Thoracic aorta (tissue), 2 donors: ENCODE data around the gene L1CAM. TPM values are rescaled to one million over a fixed set of nuclear protein-coding genes. Genes with fewer than 3 reads are reported as not detected.

Experiments
- ATAC-seq: fragments of 150-250 bp; one replicate; pipeline ENCODE4 v1.8.0; 2017; ENCODE audit warnings: low read depth; ENCODE audit not compliant: insufficient number of reproducible peaks, low FRiP score
- DNase-seq: peaks from one replicate; pipeline ENCODE4 v3.0.0-alpha.2; 2020; ENCODE audit warnings: low spot score
- H3K27ac ChIP-seq, 2 donors: fragments of 200-600 bp; sonication (generic); 1 replicate in 1 of 2; 2 replicates in 1 of 2; pipeline ENCODE4 v1.5.1; 2016; ENCODE audit warnings: mild to moderate bottlenecking in 2 of 2, moderate library complexity in 2 of 2
- H3K27me3 ChIP-seq: fragments of 200-600 bp; sonication (generic); replicated peaks from 2 replicates; pipeline ENCODE4 v1.6.0; 2016; ENCODE audit warnings: mild to moderate bottlenecking; ENCODE audit not compliant: insufficient read depth
- H3K36me3 ChIP-seq: fragments of 200-600 bp; sonication (generic); one replicate; pipeline ENCODE4 v1.5.1; 2016
- H3K4me1 ChIP-seq, 2 donors: fragments of 200-600 bp; sonication (generic); 1 replicate in 1 of 2; 2 replicates in 1 of 2; pipeline versions ENCODE4 v1.5.1 to v1.6.0; 2016; ENCODE audit warnings: low read depth in 2 of 2, mild to moderate bottlenecking in 1 of 2; ENCODE audit not compliant: control insufficient read depth in 1 of 2
- H3K4me3 ChIP-seq: fragments of 200-600 bp; sonication (generic); 2 replicates; pipeline ENCODE4 v1.5.1; 2016; ENCODE audit warnings: mild to moderate bottlenecking
- H3K9me3 ChIP-seq: fragments of 200-600 bp; sonication (generic); 2 replicates; pipeline ENCODE4 v1.5.1; 2016
- total RNA-seq, 2 donors: library from RNA; depleted of rRNA; stranded (reverse); fragments of >200 nt; gene quantifications; one replicate each; pipeline versions ENCODE4 v1.1.0 to v1.2.3, GENCODE V29; 2016
- TF ChIP-seq, protein P1 (sequence below): fragments of 200-600 bp; sonication (generic); IDR thresholded peaks from one replicate; pipeline ENCODE4 v1.5.1; 2019; ENCODE audit warnings: antibody characterized with exemption

The L1CAM gene
- total RNA-seq, 2 donors from 2014 or later, result 1.1 to 18.3 TPM

DNA sequence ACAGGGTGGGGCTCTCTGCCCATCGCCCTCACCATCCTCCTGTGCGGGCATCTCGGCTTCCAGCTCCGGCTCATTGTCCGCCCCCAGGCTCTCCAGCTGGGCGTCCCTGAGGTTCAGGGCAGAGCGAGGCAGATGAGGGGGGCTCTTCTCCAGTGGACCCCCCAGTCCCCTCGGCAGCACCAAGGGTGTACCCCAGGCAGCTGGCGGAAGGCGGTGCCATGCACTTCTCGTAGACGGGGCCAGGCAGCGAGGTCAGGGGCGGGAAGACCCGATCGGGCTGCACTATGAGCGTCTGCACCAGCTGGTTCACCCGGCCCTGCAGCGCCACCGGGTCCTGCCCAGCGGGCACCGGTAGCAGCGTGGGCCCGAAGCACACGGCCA, 24.0 kb upstream of the L1CAM start:
- no peak for ATAC-seq
- no peaks in the 10 kb centered on the region for H3K9me3 ChIP-seq
- no peaks in the 10 kb centered on the region for H3K4me1 ChIP-seq
- no peak overlapping the region for H3K27ac ChIP-seq
- TF ChIP-seq, protein P1, sequence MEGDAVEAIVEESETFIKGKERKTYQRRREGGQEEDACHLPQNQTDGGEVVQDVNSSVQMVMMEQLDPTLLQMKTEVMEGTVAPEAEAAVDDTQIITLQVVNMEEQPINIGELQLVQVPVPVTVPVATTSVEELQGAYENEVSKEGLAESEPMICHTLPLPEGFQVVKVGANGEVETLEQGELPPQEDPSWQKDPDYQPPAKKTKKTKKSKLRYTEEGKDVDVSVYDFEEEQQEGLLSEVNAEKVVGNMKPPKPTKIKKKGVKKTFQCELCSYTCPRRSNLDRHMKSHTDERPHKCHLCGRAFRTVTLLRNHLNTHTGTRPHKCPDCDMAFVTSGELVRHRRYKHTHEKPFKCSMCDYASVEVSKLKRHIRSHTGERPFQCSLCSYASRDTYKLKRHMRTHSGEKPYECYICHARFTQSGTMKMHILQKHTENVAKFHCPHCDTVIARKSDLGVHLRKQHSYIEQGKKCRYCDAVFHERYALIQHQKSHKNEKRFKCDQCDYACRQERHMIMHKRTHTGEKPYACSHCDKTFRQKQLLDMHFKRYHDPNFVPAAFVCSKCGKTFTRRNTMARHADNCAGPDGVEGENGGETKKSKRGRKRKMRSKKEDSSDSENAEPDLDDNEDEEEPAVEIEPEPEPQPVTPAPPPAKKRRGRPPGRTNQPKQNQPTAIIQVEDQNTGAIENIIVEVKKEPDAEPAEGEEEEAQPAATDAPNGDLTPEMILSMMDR, result no peak
- H3K4me3 ChIP-seq, result no peak overlapping the region
- H3K27me3 ChIP-seq, result no peaks in the 10 kb centered on the region
- no peaks in the 10 kb centered on the region for H3K36me3 ChIP-seq
- DNase-seq, result no peak

DNA sequence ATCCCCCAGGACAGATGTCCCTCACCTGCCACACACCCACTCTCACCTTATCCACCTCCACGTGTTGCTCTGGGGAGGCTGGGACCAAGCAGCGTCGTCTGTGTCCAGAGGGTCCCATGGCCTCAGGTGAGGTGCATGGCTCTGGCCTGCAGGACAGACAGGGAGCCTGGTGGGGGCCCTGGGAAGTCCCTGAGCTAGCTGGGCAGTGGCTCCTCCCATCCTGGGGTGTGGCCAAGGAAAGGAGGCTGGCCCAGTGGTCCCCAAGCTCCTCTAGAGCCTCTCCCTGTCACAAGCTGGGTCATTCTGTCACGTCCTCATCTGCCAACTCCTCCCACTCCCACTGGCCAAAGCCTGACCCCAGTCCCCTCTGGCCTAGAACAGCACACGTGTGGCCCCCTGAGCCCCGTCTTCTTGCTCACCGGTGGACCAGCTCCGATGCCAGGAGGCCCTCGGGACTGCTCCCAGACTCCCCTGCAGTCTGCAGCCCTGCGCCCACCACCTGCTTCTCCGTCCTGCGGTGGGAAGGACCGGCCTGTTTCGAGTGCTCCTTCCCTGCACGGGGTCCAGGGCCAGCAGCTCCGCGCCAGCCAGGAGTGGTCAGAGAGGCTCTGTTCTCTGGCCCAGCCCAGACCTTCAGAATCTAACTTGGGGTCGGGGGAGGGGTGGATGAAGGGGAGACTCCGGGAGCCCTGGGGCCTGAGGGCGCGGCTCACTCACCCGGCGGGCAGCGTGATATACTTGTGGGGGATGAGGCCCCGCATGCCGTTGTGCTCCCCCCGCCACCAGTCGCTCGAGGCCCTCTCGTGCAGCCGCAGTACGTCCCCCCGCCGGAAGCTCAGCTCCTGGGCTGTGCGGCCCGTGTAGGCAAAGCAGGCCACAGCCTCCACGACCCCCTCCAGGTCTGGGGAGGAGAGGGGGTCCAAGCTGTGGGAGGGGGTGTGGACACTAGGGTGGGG, 23.3 kb upstream of the L1CAM start:
- TF ChIP-seq, protein P1, result no peak
- Histone ChIP-seq H3K36me3 (no peaks in the 10 kb centered on the region), H3K27me3 (no peaks in the 10 kb centered on the region)

GRCh38 chrX:153908219-153908860, 22.4 kb upstream of the L1CAM start:
- H3K4me3 ChIP-seq, result no peak overlapping the region
- no peaks in the 10 kb centered on the region for H3K9me3 ChIP-seq
- no peaks in the 10 kb centered on the region for H3K36me3 ChIP-seq
- no peak overlapping the region for H3K27ac ChIP-seq
- no peaks in the 10 kb centered on the region for H3K27me3 ChIP-seq
- DNase-seq (no peak), ATAC-seq (no peak)
- TF ChIP-seq, protein P1, result no peak
- H3K4me1 ChIP-seq, result no peaks in the 10 kb centered on the region

More for the DNA sequence above, 23.3 kb upstream of the L1CAM start:
- no peak for DNase-seq
- no peak overlapping the region for H3K4me3 ChIP-seq
- no peak for ATAC-seq
- no peak overlapping the region for H3K27ac ChIP-seq
- no peaks in the 10 kb centered on the region for H3K4me1 ChIP-seq
- H3K9me3 ChIP-seq, result no peaks in the 10 kb centered on the region

DNA sequence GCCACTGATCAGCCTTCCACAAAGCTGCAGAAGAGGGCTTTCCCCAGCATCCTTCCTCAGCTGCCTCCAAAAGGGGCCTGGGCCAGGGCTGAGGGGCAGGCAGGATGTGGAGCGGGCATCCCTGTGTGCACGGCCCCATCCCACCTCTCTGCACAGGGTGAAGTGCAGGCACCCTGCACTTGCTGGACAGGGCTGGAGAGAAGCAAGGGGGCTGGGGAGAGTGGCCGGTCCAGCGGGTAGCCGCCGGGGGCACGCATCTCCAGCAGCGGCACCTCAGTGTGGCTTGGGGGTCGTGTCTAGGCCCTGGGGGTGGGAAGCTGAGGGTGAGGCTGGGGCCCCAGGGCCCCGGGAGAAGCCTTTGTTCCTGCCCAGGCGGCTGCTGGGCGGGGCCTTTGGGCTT, 21.5 kb upstream of the L1CAM start:
- Histone ChIP-seq H3K9me3 (no peaks in the 10 kb centered on the region), H3K4me1 (no peaks in the 10 kb centered on the region), H3K27ac (no peak overlapping the region), H3K4me3 (no peak overlapping the region), H3K27me3 (no peaks in the 10 kb centered on the region), H3K36me3 (no peaks in the 10 kb centered on the region)
- DNase-seq (no peak), ATAC-seq (no peak)
- TF ChIP-seq, protein P1, result no peak

GRCh38 chrX:153906126-153906917, 20.3 kb upstream of the L1CAM start:
- Histone ChIP-seq H3K27me3 (no peaks in the 10 kb centered on the region), H3K9me3 (no peaks in the 10 kb centered on the region), H3K4me3 (no peak overlapping the region), H3K4me1 (no peaks in the 10 kb centered on the region), H3K27ac (no peak overlapping the region), H3K36me3 (no peaks in the 10 kb centered on the region)
- TF ChIP-seq, protein P1, result no peak
- DNase-seq, result no peak
- no peak for ATAC-seq
